Measurements from ENCODE around the gene VASN.

DNA sequence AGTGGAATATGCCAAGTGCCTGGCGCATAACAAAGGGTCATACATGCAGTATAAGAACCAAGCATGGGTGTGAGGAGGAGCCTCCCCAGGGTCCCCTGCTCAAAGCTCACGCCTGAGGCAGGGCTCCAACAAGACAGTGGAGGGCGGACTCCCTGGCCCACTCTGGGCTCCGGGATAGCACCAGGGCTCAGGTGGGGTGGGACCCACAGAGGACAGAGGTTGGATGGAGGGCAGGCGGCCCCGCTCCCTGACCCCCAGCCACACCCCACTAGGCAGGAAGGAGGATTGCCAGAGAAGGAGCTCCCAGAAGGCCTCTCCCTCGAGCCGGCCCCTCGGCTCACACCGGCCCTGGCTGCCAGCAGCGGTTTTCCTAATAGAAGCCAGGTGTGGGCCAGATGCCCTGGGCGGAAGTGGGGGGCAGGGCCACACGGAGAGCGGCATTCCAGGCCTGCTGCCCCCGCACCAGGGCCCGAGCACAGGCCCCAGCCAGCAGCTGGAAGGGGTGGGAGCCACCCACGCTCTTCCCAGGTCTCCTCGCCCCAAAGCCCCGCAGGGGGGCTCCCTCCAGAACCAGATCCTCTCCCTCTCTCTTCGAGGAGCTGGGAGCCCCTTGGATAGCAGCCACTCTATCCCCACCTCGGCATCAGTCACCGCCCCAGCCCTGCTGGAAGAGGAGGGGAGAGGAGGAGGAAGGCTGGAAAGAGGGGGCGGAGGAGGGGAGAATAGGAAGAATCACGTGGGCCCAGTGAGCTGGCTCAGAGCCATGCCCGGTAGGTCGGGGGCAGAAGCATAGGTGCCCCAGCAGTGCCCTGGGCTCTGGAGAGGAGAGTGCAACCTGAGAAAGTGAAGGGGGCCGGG is 21.0 kb downstream of the VASN start:
- TF ChIP-seq, protein P1, sequence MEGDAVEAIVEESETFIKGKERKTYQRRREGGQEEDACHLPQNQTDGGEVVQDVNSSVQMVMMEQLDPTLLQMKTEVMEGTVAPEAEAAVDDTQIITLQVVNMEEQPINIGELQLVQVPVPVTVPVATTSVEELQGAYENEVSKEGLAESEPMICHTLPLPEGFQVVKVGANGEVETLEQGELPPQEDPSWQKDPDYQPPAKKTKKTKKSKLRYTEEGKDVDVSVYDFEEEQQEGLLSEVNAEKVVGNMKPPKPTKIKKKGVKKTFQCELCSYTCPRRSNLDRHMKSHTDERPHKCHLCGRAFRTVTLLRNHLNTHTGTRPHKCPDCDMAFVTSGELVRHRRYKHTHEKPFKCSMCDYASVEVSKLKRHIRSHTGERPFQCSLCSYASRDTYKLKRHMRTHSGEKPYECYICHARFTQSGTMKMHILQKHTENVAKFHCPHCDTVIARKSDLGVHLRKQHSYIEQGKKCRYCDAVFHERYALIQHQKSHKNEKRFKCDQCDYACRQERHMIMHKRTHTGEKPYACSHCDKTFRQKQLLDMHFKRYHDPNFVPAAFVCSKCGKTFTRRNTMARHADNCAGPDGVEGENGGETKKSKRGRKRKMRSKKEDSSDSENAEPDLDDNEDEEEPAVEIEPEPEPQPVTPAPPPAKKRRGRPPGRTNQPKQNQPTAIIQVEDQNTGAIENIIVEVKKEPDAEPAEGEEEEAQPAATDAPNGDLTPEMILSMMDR (IDR thresholded peaks at IDR 0.05; ENCODE audit: low read depth, low read length, poor library complexity, severe bottlenecking): no peak
- TF ChIP-seq EZH2phosphoT487 (IDR thresholded peaks at IDR 0.05; ENCODE audit: borderline replicate concordance, low read length): no peak

Data from DOHH2 (cell line).